GM18868 (cell line): Measurements from ENCODE around the gene DHRS7B.
"Not testable (repeated sequence)": the region's sequence is repeated elsewhere in the genome, so short reads cannot be mapped to it uniquely, and the experiment has no call there.

ENCODE experiments used
- ATAC-seq: cut with Tn5 transposase; IDR thresholded peaks from one replicate; pipeline ENCODE4 v1.9.1; 2021; ENCODE audit warnings: mild to moderate bottlenecking, moderate library complexity; ENCODE audit not compliant: unreplicated experiment

DHRS7B gene

DNA sequence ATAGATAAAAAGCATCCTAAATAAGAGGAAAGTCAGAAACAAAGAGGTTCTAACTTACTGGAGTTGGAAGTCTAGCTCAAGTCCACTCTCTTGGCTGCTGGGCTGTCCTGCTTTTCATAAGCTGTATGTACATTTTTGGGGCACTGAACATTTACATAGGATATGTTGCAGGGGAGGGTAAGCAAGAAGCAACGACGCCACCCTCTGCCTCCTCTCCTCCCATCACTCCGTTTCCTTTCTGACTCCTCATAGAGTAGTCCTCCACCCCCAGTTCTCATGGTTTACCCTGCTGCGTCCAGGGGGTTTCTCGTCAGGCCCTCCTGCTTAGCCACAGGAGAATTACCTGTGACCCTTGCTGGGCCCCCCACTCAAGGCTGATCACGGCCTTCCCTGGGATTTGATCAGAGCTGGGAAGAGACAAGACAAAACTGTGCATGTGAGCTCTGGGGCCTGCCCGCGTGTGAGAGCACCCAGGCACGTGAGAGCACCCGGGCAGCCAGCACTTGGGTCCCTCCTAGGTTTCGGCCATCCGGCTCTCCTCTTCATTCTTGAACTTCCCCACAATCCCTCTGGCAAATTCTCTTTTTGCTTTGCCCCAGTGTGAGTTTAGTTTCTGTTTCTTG is 50.1 kb downstream of the DHRS7B start:
- no peak for ATAC-seq

DNA sequence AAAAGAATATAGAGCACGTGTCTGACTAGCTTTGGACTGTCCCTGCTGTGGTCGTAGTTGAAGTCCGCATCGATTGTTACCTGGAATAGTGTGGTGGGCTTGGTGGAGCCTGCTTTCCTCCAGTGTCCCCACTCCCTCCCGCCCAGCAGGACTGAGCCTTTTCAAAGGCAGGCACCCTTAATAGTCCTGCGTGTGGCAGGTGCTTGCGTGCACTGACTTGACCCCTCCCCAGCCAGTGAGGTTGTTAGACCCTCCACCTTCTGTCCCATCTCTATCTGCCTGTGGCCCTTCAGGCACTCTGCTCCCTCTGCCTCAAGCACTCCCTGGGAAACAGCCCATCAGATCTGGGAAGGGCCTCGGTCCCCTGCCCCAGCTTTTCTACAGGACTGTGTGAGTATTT is 50.6 kb downstream of the DHRS7B start:
- no peak for ATAC-seq

DNA sequence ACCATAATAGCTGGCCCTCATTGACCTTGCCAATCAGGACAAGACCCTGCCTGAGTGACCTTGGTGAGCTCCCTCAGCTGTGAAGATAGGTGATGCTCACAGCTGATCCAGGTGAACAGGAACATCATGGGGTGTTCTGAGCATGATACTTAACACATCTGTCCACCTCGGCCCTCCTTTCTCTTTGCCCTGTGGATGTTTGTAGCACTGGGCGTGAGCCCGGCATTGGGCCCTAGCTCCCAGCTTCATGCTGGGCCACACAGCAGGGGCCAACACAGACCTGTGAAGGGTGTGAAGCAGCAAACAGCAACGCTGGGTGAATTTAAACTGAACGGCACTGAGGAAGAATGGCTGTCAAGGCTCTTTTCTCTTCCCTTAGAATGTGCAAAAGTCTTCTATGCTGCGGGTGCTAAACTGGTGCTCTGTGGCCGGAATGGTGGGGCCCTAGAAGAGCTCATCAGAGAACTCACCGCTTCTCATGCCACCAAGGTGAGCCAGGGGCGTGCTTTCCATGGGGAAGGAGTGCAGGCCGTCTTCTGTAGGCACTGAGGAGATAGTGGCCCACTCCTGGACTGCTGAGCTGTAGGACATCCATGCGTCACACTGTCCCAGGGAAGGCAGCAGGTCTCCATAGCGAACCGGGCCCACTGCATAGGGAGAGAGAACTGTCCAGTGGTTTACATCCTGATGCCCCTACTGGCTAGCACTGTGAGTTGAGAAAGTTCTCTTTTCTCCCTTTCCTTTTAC is 51.3 kb downstream of the DHRS7B start:
- no peak for ATAC-seq

DNA sequence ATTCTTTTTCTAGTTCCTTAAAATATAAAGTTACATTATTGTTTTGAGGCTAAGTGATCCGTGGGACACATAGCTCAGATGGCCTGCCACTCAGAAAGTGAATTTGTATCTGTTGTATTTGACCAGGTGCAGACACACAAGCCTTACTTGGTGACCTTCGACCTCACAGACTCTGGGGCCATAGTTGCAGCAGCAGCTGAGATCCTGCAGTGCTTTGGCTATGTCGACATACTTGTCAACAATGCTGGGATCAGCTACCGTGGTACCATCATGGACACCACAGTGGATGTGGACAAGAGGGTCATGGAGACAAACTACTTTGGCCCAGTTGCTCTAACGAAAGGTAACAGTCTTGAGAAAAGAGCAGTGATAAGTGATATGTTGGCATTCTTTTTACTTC is 56.7 kb downstream of the DHRS7B start:
- no peak for ATAC-seq

DNA sequence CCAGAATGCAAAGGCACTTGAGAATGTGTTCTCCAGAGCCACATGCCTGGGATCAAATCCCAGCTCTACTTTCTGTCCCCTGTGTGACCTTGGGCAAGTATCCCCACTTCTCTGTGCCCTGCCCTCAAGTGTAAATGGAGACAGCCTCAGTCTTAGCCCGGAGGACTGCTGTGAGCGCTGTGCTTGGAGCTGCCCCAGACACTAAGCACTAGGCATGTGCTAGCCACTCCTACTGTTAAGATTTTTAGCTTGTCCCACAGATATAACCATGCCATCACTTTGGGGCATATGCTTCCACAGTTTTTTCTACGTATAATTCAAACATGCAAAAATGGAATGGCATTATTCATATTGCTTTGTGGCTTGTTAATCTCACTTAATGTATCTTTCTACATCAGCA is 57.8 kb downstream of the DHRS7B start:
- ATAC-seq, result no peak

DNA sequence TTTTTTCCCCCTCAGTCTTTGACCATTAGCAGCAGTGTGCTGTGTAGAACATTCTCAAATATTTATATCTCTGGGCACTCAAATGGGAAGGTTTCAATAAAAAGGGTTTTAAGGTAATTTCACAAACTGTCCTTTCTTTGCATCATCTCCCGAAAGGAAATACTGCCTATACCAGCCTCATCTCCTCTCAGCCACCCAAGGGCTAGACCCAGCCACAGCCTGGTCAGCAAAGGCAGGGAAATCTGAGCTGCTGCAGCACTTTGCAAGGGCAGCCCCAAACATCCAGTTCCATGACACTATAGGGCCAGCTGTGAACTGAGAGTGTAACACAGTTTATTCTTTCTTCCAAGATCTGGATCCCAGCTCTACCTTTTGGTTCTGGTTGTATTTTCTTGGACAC is 58.3 kb downstream of the DHRS7B start:
- no peak for ATAC-seq

DNA sequence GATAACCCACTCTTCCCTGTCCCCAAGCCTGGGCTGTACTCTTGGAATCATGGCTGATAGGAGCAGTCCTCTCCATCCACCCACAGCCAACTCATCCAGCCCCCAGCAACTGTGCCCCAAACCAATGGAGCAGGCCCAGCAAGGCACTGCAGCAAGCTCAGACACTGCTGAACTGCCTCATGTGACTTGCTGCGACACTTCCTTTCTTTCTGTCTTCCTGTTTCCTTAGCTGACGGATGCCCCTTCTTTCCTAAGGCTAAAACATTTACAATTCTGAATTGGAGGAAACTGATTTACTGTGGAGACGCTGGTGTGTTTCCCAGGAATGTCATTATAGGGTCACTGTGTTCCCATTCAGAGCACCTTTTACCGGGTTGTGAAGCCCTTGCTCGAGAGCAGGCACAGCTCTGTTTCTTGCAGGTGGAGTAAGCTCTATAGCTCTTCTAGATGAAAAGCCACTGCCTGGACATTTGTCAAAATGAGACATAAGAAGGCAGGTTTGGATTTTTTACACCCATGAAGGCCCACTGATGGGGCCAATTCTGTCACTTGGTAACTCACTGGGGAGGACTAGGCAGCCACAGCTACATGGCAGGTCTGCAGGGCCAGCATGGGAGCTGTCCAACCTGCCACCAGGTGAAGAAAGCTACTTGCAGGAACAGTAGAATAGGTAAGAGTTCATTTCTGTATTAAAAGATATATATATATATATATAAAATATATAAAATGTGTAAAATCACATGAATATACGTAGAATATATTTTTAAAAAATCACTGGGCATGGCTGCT is 59.8 kb downstream of the DHRS7B start:
- no peak for ATAC-seq

DNA sequence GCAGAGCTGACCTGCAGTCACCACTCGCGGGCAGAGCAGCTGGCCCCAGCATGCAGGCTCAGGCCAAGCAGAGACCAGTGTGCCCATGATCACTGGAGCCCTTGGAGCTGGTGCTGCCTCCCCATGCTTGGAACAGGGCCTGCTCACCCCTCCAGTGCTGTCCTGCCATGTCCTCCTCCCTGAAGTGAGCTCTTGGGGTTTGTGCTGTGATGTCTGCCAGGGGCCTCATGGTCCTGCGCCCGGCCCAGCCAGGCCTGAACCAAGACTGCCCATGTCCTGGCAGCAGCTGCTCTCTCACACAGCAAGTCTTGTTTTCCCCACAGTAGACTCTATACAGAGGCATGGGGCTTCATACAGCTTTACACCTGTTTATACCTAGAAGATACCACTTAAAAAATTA is 62.6 kb downstream of the DHRS7B start:
- no peak for ATAC-seq

DNA sequence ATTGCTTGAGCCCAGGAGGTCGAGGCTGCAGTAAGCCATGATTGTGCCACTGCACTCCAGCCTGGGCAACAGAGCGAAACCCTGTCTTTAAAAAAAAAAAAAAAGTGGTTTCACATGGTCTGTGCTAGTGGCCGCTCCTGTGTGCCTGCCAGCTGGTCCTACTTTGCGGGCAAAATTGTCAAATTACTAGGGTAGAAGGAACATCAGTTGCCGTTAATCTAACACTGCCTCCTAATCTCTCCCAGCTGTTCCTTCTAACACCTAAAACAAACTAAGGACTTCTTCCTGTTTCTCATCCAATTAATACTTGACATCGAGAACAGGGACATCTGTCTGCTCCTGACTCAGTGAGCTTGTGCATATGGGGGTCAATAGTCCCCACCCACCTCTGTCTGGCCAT is 63.3 kb downstream of the DHRS7B start:
- no peak for ATAC-seq

DNA sequence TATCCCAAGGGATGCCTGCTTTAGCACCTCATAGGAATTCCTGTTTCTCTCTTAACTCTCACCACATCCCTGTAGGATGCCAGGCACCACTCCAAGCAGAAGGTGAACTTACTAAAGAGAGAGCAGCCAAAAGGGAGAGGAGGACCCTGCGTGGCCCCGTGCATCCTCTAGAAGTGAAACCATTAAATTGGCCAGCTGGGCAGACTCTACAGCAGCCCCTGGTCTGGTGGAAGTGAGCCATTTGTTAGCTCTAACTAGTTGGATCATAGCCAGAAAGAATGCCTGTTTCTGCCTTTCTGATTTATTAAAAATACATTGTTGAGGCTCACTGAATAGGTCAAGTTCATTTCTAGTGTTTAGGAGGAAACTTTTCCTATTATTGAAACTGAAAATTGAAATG is 64.9 kb downstream of the DHRS7B start:
- no peak for ATAC-seq

DNA sequence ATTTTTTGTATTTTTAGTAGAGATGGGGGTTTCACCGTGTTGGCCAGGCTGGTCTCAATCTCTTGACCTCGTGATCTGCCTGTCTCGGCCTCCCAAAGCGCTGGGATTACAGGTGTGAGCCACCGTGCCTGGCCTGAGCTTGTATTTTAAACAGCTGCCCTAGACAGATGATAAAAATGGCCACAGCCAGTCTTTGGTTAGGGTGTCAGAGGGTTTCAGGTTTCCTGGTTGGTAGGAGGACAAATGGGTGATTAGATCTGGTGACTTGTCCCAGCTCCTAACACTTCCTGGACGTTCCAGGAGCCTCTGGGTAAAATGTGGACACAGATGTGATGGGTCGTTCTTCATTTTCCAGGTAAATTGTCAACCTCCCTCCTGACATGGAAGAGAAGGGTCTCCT is 65.7 kb downstream of the DHRS7B start:
- not testable (repeated sequence) for ATAC-seq

DNA sequence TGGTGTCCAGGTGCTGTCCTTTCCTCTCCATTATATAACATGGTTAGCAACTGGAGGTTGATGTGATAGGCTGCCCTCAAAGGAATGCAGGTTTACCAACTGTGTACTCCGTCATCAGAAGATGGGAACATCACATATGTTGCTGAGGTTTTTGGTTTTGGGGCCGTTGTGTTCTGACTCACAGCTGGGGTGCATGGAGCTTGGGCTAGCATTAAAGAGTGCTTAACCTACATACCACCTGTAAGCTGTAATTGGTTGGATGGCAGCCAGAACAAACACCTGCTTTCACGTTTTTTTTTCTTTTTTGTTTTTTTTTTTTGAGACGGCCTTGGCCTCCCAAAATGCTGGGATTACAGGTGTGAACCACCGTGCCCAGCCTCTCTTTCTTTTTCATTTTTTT is 66.3 kb downstream of the DHRS7B start:
- ATAC-seq, result no peak

DNA sequence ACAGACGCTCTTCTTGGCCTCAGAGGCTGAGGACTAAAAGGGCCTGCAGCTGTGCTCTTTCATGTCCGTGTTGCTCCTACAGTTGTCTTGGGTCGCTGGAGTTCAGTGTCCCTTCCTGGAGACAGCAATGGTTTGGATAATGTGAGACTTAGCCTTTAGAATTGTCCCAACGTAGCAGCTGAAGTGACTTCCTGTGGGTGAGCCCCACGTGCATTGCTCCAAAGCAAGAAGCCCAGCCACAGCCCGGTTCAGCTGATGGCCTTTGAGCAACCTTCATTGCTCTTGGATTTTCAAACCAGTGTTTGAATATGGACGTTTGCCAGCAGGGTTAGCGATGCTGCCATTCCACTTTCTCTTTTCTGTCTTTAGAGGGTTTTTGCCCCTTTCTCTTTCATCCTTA is 67.5 kb downstream of the DHRS7B start:
- no peak for ATAC-seq

DNA sequence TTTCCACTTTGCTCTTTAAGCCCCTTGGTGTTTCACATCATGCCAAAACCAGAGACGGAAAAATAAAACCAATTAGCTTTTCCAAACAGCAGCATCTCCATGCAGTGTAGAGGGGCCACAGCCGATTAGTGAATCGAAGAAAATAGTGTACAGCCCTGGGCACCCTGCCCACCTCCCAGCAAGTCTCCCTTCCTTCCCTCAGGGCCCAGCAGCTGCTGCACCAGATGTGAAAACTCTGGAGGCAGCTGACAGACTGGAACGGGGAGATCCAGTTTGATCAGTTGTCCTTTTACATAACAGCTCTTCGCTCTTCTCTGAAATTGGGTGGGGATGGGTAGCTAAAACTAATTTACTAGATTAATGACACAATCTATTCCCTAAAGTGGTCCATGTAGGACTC is 67.9 kb downstream of the DHRS7B start:
- ATAC-seq, result no peak

DNA sequence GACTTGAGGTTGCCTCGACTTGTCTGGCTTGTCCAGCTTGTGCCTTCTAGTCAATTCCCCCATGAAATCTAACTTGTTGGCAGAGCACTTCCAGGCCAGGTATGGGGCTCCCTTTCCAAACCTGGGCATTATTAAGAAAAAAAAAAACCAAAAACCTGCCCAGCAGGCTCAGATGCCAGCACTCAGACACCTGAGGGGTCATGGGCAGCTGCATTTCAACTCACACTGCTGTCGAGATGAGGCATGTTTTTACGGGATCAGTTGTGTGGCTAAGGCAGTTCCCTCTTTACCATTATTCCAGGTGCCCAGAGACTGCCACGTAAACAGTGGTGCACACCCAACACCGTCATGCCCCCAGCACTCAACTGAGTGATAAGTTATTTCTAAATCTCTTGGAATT is 69.4 kb downstream of the DHRS7B start:
- no peak for ATAC-seq

DNA sequence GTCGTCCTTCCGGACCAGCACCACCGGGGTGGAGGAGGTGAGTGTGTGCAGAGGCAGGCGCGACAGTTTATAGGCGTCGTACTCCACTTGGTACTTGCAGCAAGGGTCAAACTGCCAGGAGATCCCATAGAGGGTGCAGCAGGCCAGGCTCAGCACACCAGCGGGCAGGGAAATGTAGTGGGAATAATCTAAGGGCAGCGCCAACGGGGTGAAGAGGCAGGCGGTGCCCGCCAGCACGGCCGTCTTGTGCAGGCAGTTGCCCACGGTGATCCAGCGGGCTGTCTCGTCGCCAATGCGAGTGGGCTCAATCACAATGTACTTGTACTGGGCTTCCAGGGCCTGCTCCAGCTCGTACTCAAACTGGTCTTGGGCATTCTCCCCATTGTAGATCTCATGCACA is 71.6 kb downstream of the DHRS7B start:
- ATAC-seq, result no peak

DNA sequence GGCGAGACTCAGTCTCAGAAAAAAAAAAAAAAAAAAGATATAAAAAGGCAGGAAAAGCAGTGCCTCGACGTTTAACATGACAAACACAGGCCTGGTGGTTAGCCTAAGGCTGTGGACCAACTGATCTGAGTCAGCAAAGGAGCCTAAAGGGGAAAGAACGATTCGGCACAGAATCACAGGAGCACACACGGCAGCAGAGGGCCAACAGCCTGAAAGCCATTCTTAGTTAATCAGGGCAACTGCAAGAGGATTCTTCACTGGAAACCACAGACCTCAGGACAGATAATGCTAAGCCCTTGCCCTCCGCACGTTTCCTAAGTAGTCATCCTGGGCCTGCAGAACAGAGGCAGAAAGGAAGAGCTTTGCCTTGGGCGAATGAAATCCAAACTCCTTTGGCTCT is 72.5 kb downstream of the DHRS7B start:
- no peak for ATAC-seq

DNA sequence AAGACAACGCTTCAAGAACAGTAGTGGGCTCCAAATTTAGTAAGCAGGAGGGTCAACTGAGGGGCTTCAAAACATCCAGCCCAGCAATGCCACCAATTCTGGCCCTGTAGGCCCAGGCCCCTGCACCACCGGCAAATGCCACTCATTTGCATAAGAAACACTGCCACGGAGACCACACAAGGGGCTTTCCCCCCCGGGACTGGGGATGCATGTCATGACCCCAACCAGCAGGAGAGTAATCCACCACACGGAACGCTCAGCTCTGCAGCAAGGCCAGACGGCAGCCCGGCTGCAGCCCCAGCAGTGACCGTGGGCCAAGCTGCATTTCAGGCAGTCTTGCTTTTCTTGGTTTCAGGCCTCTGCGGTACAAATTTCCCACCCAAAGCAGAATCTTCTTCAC is 73.1 kb downstream of the DHRS7B start:
- ATAC-seq, result no peak

DNA sequence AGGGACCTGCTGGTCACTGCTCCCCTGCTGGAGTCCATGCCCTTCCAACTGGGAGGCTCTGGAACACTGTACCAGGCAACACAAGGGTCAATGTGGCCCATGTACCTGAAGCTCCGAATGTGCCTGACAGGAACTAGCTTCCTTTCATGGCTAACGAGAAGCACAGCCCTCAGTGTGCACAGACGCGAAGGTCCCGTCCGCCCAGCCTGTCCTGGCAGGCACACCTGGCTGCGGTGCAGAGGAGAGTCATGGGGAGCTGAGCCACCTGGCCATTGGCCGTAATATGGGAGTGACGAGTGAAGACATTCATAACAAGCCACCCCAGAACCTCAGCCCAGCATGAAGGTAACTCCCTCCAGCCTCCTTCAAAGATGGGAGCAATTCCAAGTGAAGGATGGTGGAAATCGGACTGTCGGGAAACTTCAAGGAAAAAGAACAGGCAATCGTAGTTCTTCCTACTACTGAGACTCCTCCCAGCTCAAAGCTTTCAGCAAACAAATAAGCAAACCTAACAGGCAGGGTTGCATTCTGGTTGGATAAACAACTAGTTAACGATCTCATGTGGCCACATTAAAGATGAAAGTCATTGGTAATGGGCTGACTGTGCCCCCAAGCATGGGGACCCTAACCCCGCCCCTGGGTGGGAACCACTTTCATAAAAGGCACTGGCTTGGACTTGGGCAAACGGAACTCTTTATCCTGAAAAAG is 74.0 kb downstream of the DHRS7B start:
- no peak for ATAC-seq

DNA sequence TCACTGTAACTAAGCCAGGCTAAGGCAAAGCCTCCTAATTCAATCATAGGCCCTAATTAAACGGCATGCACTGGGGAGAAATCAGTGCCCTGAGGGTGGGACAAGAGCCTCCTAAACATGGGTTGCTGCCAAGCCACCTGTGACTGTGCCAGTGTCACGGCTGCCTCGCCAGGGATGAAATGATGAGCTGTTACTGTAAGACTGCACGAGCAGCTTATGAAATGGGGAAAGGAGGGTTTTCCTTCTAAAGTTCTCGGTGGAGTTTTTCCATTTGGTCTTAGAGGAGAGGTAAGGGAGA is 74.5 kb downstream of the DHRS7B start:
- no peak for ATAC-seq

DNA sequence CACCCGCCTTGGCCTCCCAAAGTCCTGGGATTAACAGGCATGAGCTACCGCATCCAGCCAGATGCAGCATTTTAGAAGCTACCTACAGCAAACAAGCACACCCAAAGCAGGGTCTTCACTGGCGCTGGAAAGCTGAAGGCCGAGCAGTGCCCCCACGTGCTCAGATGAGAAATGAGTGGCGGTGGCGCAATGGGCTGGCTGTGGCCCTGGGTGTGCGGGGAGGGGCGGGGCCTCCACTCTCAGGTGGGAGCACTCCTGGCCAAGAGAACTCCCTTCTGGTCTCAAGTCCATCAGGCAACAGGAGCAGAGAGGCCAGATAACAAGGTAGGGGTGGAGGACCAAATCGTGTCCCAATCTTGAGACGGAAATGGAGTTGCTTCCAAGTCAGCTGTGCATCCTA is 75.1 kb downstream of the DHRS7B start:
- ATAC-seq, result no peak

DNA sequence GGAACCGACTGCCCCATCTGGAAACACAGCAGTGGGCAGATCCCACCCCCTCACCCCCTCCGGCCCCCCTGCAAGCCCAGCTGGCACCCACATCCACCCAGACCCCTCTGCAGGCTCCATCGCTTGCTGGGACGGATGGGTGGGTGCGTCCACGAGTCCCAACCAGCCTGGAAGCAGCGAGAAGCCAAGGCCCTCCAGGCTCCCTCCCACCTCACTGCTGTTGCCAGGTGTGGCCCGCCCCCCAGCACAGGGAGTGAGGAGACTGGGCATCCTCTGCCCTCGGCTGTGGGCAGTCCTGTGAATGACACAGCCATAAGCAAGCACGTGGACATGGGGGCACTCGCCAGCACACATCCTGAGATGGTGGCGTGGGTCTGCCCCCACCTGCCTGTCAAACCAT is 75.7 kb downstream of the DHRS7B start:
- no peak for ATAC-seq
